Neural cell (in vitro differentiated cells): Measurements from ENCODE around the gene PAFAH2.

Experiments
- EP300 ChIP-seq: fragments of 450-650 bp; conservative IDR thresholded peaks from 2 replicates; pipeline ENCODE4 v1.6.1; 2014; ENCODE audit warnings: antibody characterized with exemption, mild to moderate bottlenecking, moderate library complexity; ENCODE audit not compliant: poor library complexity, severe bottlenecking
- POLR2AphosphoS5 ChIP-seq: IDR thresholded peaks from 2 replicates; pipeline ENCODE4 v1.6.1; 2012

DNA sequence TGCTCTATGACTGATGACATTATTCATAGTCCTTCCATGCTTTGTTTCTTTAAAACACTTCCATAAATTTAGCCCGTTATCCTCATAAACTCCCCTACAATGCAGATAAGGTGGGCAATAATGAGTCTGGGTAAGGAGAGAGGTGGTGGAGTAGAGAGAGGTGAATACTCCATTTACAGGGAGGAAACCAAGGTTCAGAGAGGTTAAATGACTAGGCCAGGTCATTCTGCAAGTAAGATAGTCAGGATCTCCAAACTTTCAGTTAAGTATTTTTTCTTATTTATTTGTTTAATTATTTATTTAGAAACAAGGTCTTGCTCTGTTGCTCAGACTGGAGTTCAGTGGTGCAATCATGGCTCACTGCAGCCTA lies 26.1 kb downstream of the PAFAH2 start:
- no peak for TF ChIP-seq POLR2AphosphoS5
- no peak for TF ChIP-seq EP300
